ENCODE results near the gene CDH12. TPM values are rescaled to one million over a fixed set of nuclear protein-coding genes. Genes with fewer than 3 reads are reported as not detected.

CDH12 gene
- total RNA-seq, 1 experiment from 2014 or later = not detected

DNA sequence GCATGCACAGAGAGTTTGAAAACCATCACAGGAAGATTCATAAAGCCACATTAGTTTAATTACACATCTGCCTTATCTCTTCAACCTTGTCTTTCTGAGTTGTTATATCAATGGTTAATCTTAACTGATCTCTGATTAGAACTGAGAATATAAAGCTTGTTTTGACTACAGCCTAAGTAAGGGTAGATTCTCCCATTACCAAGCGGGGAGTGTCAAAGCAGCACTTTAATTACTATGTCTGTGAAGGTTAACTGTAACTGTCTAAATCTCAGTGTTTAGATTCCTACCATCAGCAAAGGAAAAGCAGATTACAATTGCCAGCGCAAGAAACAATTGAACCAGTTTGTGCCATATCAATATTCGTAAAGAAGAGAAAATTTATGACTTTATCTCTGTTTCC, 348.7 kb downstream of the CDH12 start:
- TF ChIP-seq POLR2A (IDR thresholded peaks at IDR 0.05; ENCODE audit: borderline replicate concordance, extremely low read depth, insufficient read depth, insufficient read length) (no peak), CEBPB (IDR thresholded peaks at IDR 0.05; ENCODE audit: low read depth) (no peak), SIN3A (IDR thresholded peaks at IDR 0.05; ENCODE audit: low read depth) (no peak), ELF1 (IDR thresholded peaks at IDR 0.05; ENCODE audit: borderline replicate concordance, low read depth) (no peak), SP1 (IDR thresholded peaks at IDR 0.05; ENCODE audit: low read depth) (no peak), RAD21 (IDR thresholded peaks at IDR 0.05; ENCODE audit: low read depth) (no peak), CBX3 (IDR thresholded peaks at IDR 0.05; ENCODE audit: low read depth) (no peak), POLR2AphosphoS5 (IDR thresholded peaks at IDR 0.05; ENCODE audit: low read depth, low read length) (no peak), EGR1 (IDR thresholded peaks at IDR 0.05; ENCODE audit: low read depth) (no peak), JUND (IDR thresholded peaks at IDR 0.05) (no peak), SRF (IDR thresholded peaks at IDR 0.05; ENCODE audit: low read depth) (no peak), YY1 (IDR thresholded peaks at IDR 0.05; ENCODE audit: extremely low read depth, insufficient replicate concordance, low read depth, low read length) (no peak), EZH2phosphoT487 (IDR thresholded peaks at IDR 0.05; ENCODE audit: borderline replicate concordance) (no peak)
- TF ChIP-seq, protein P1, sequence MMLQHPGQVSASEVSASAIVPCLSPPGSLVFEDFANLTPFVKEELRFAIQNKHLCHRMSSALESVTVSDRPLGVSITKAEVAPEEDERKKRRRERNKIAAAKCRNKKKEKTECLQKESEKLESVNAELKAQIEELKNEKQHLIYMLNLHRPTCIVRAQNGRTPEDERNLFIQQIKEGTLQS (IDR thresholded peaks at IDR 0.05) = no peak
- no peaks in the 10 kb centered on the region for H4K20me1 ChIP-seq (ENCODE audit: insufficient read depth)
- ChIA-PET POLR2A (no interaction called here), RAD21 (ENCODE audit: low non-redundant PET in 1 of 2, low total read pairs in 2 of 2, uncharacterized antibody in 2 of 2, unreplicated experiment in 2 of 2) (no interaction called here), CTCF (no interaction called here)
- DNase-seq (ENCODE audit: low read depth, low spot score) = no peak
- ATAC-seq = no peak
- no TSS peak for BruUV-seq (replicated peaks)
- H3K4me2 ChIP-seq (ENCODE audit: low read length) = no peak overlapping the region
- H3K36me3 ChIP-seq (ENCODE audit: control insufficient read depth in 1 of 2, insufficient read depth in 2 of 2, low read length in 2 of 2) = no peaks in the 10 kb centered on the region
- no peaks in the 10 kb centered on the region for H3K79me2 ChIP-seq (ENCODE audit: insufficient read depth, low read length)
- no peak overlapping the region for H3K27ac ChIP-seq (ENCODE audit: low read depth, low read length)
- H3K9me3 ChIP-seq (ENCODE audit: control insufficient read depth in 1 of 2, insufficient read depth in 1 of 2, low read depth in 1 of 2, low read length in 2 of 2) = peaks cover 19 to 23% of the 10 kb centered on the region in 2 experiments; a peak in 2 of 4 replicates
- intact Hi-C loops (cut with micrococcal nuclease) = no loop called here
- no peaks in the 10 kb centered on the region for H3K9me2 ChIP-seq (ENCODE audit: insufficient read depth)
- H3K4me3 ChIP-seq (replicated peaks in 1 of 2; ENCODE audit: low read depth in 1 of 2, low read length in 2 of 2) = no peak overlapping the region
- no peaks in the 10 kb centered on the region for H3K4me1 ChIP-seq (ENCODE audit: control insufficient read depth in 1 of 2, insufficient read depth in 2 of 2, low read length in 2 of 2)
- no peak overlapping the region for H3K9ac ChIP-seq (ENCODE audit: low read length)
- no peak overlapping the region for H2AFZ ChIP-seq (ENCODE audit: low read depth, low read length, poor library complexity, severe bottlenecking)
- H3K27me3 ChIP-seq (ENCODE audit: insufficient read depth, low read length) = no peaks in the 10 kb centered on the region

DNA sequence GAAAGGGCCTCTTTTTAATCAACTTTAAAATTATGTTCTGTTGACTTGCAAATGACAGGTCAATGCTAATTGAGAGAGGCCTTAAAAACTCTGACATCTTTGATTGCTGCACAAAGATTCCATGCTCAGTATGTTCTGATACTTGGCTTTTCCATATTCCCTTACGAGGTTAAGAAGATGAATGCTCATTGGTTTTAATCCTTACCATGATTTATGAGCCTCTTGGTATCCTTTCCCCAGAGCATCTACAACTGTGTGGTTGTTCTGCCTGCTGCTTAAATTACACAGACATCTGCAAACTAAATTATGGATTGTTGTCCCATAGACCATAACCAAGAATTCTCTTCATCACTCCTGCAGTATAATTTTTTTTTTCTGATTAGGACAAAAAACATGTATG, 352.6 kb downstream of the CDH12 start:
- Histone ChIP-seq H3K36me3 (ENCODE audit: control insufficient read depth in 1 of 2, insufficient read depth in 2 of 2, low read length in 2 of 2) (no peaks in the 10 kb centered on the region), H3K4me3 (replicated peaks in 1 of 2; ENCODE audit: low read depth in 1 of 2, low read length in 2 of 2) (no peak overlapping the region), H3K79me2 (ENCODE audit: insufficient read depth, low read length) (no peaks in the 10 kb centered on the region), H3K27me3 (ENCODE audit: insufficient read depth, low read length) (no peaks in the 10 kb centered on the region), H3K9me3 (ENCODE audit: control insufficient read depth in 1 of 2, insufficient read depth in 1 of 2, low read depth in 1 of 2, low read length in 2 of 2) (peaks cover 12 to 22% of the 10 kb centered on the region in 2 experiments; a peak in 3 of 4 replicates), H3K4me2 (ENCODE audit: low read length) (no peak overlapping the region), H4K20me1 (ENCODE audit: insufficient read depth) (no peaks in the 10 kb centered on the region), H3K27ac (ENCODE audit: low read depth, low read length) (no peak overlapping the region), H2AFZ (ENCODE audit: low read depth, low read length, poor library complexity, severe bottlenecking) (no peak overlapping the region), H3K9ac (ENCODE audit: low read length) (no peak overlapping the region), H3K9me2 (ENCODE audit: insufficient read depth) (no peaks in the 10 kb centered on the region), H3K4me1 (ENCODE audit: control insufficient read depth in 1 of 2, insufficient read depth in 2 of 2, low read length in 2 of 2) (no peaks in the 10 kb centered on the region)
- no peak for ATAC-seq
- CTCF ChIA-PET = no interaction called here
- POLR2A ChIA-PET = no interaction called here
- RAD21 ChIA-PET (ENCODE audit: low non-redundant PET in 1 of 2, low total read pairs in 2 of 2, uncharacterized antibody in 2 of 2, unreplicated experiment in 2 of 2) = no interaction called here
- no peak for DNase-seq (ENCODE audit: low read depth, low spot score)
- no TSS peak for BruUV-seq (replicated peaks)
- intact Hi-C loops (cut with micrococcal nuclease) = no loop called here
- TF ChIP-seq ELF1 (IDR thresholded peaks at IDR 0.05; ENCODE audit: borderline replicate concordance, low read depth) (no peak), CEBPB (IDR thresholded peaks at IDR 0.05; ENCODE audit: low read depth) (no peak), JUND (IDR thresholded peaks at IDR 0.05) (no peak), POLR2A (IDR thresholded peaks at IDR 0.05; ENCODE audit: borderline replicate concordance, extremely low read depth, insufficient read depth, insufficient read length) (no peak), FOSL1 (IDR thresholded peaks at IDR 0.05; ENCODE audit: low read depth) (no peak), SP1 (IDR thresholded peaks at IDR 0.05; ENCODE audit: low read depth) (no peak), EZH2phosphoT487 (IDR thresholded peaks at IDR 0.05; ENCODE audit: borderline replicate concordance) (no peak), SIN3A (IDR thresholded peaks at IDR 0.05; ENCODE audit: low read depth) (no peak)
- TF ChIP-seq, protein P2, sequence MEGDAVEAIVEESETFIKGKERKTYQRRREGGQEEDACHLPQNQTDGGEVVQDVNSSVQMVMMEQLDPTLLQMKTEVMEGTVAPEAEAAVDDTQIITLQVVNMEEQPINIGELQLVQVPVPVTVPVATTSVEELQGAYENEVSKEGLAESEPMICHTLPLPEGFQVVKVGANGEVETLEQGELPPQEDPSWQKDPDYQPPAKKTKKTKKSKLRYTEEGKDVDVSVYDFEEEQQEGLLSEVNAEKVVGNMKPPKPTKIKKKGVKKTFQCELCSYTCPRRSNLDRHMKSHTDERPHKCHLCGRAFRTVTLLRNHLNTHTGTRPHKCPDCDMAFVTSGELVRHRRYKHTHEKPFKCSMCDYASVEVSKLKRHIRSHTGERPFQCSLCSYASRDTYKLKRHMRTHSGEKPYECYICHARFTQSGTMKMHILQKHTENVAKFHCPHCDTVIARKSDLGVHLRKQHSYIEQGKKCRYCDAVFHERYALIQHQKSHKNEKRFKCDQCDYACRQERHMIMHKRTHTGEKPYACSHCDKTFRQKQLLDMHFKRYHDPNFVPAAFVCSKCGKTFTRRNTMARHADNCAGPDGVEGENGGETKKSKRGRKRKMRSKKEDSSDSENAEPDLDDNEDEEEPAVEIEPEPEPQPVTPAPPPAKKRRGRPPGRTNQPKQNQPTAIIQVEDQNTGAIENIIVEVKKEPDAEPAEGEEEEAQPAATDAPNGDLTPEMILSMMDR (IDR thresholded peaks at IDR 0.05 in 2 of 3, conservative IDR thresholded peaks at IDR 0.05 in 1 of 3; ENCODE audit: borderline replicate concordance in 1 of 3, insufficient read depth in 1 of 3, low read depth in 2 of 3, low read length in 2 of 3) = no peak
- TF ChIP-seq, protein P3, sequence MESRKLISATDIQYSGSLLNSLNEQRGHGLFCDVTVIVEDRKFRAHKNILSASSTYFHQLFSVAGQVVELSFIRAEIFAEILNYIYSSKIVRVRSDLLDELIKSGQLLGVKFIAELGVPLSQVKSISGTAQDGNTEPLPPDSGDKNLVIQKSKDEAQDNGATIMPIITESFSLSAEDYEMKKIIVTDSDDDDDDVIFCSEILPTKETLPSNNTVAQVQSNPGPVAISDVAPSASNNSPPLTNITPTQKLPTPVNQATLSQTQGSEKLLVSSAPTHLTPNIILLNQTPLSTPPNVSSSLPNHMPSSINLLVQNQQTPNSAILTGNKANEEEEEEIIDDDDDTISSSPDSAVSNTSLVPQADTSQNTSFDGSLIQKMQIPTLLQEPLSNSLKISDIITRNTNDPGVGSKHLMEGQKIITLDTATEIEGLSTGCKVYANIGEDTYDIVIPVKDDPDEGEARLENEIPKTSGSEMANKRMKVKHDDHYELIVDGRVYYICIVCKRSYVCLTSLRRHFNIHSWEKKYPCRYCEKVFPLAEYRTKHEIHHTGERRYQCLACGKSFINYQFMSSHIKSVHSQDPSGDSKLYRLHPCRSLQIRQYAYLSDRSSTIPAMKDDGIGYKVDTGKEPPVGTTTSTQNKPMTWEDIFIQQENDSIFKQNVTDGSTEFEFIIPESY (IDR thresholded peaks at IDR 0.05; ENCODE audit: extremely low read depth, insufficient replicate concordance, low read length) = no peak
